CD4-positive, alpha-beta T cell treated with Interleukin-6 at 100 ng/mL for 8 hours (primary cell): ENCODE measurements around the gene CIDEA.

Experiments used
- DNase-seq: peaks from one replicate; pipeline ENCODE4 v3.0.0-alpha.2; 2020; ENCODE audit warnings: mixed read lengths, low spot score

Gene CIDEA

GRCh38 chr18:12321333-12321732, 67.2 kb downstream of the CIDEA start:
- DNase-seq = no peak

- DNase-seq = no peak
Observed at GRCh38 chr18:12324991-12325725, 71.0 kb downstream of the CIDEA start.

GRCh38 chr18:12325726-12326245, 71.6 kb downstream of the CIDEA start:
- DNase-seq = no peak

GRCh38 chr18:12326711-12327460, 72.7 kb downstream of the CIDEA start:
- DNase-seq = no peak
